WTC11 (cell line): ENCODE results near the gene FAM163A. TPM values are rescaled to one million over a fixed set of nuclear protein-coding genes. Genes with fewer than 3 reads are reported as not detected.

Experiments used
- ATAC-seq: fragments of 200-7000 bp; cut with Tn5 transposase; 2 replicates; pipeline ENCODE4 v1.10.0; 2021; ENCODE audit warnings: mild to moderate bottlenecking, moderate library complexity
- CTCF ChIA-PET: fragments of 300-600 bp; sonication (Branson Sonifier 250); formaldehyde crosslinking; loops from one replicate; lab custom pipeline; 2021; ENCODE audit warnings: antibody characterized with exemption; lab: Charles Lee
- POLR2A ChIA-PET: fragments of 350-600 bp; sonication (Branson Sonifier 250); formaldehyde crosslinking; loops from one replicate; lab custom pipeline; 2021; ENCODE audit warnings: antibody characterized with exemption; lab: Charles Lee
- DNase-seq: peaks from one replicate; pipeline ENCODE4 v3.0.0; 2021; ENCODE audit warnings: low spot score
- H3K27ac Mint-ChIP-seq: 2 replicates; pipeline ENCODE4 v1.8.0; 2021; ENCODE audit warnings: mixed read lengths
- H3K27me3 Mint-ChIP-seq: 2 replicates; pipeline ENCODE4 v1.8.0; 2021; ENCODE audit warnings: low read depth, mild to moderate bottlenecking, moderate library complexity, mixed read lengths
- H3K36me3 Mint-ChIP-seq: 2 replicates; pipeline ENCODE4 v1.8.0; 2021; ENCODE audit warnings: mixed read lengths
- H3K4me1 Mint-ChIP-seq: 2 replicates; pipeline ENCODE4 v1.8.0; 2022; ENCODE audit warnings: mixed read lengths
- H3K4me3 Mint-ChIP-seq: 2 replicates; pipeline ENCODE4 v1.8.0; 2021; ENCODE audit warnings: mild to moderate bottlenecking, moderate library complexity, mixed read lengths
- H3K9me3 Mint-ChIP-seq: 2 replicates; pipeline ENCODE4 v1.8.0; 2021; ENCODE audit warnings: mixed read lengths
- ARID4B ChIP-seq: sonication (generic); formaldehyde crosslinking; IDR thresholded peaks from 2 replicates; pipeline ENCODE4 v1.8.0; 2023; ENCODE audit warnings: missing genetic modification reagents, mild to moderate bottlenecking, borderline replicate concordance
- CREM ChIP-seq: sonication (generic); formaldehyde crosslinking; IDR thresholded peaks from 2 replicates; pipeline ENCODE4 v1.8.1; 2022; ENCODE audit warnings: mild to moderate bottlenecking, missing genetic modification reagents, moderate library complexity
- CTCF ChIP-seq: fragments of 200-600 bp; IDR thresholded peaks from 2 replicates; pipeline ENCODE4 v1.8.0; 2022; ENCODE audit warnings: antibody characterized with exemption
- ELF4 ChIP-seq: sonication (generic); formaldehyde crosslinking; IDR thresholded peaks from 2 replicates; pipeline ENCODE4 v1.8.1; 2022; ENCODE audit warnings: low read depth, mild to moderate bottlenecking, moderate library complexity, missing genetic modification reagents
- ETV6 ChIP-seq: sonication (generic); formaldehyde crosslinking; IDR thresholded peaks from 2 replicates; pipeline ENCODE4 v1.8.1; 2022; ENCODE audit warnings: mild to moderate bottlenecking, missing genetic modification reagents
- FOXJ3 ChIP-seq: sonication (generic); formaldehyde crosslinking; IDR thresholded peaks from 2 replicates; pipeline ENCODE4 v1.9.0; 2021; ENCODE audit warnings: missing genetic modification reagents, mild to moderate bottlenecking, borderline replicate concordance
- GTF2I ChIP-seq: fragments of 250-450 bp; sonication (Bioruptor Pico); conservative IDR thresholded peaks from 2 replicates; pipeline ENCODE4 v1.4.0; 2021; ENCODE audit warnings: mild to moderate bottlenecking
- JAZF1 ChIP-seq: fragments of 250-450 bp; sonication (Bioruptor Pico); IDR thresholded peaks from 2 replicates; pipeline ENCODE4 v1.9.0; 2021; ENCODE audit warnings: moderate library complexity, mild to moderate bottlenecking, inconsistent platforms
- NFE2L1 ChIP-seq: sonication (generic); formaldehyde crosslinking; IDR thresholded peaks from 2 replicates; pipeline ENCODE4 v1.8.1; 2023; ENCODE audit warnings: missing genetic modification reagents
- NFYB ChIP-seq: sonication (generic); formaldehyde crosslinking; conservative IDR thresholded peaks from 2 replicates; pipeline ENCODE4 v1.8.0; 2022; ENCODE audit warnings: low read depth, missing genetic modification reagents
- NR3C1 ChIP-seq: sonication (generic); formaldehyde crosslinking; conservative IDR thresholded peaks from 2 replicates; pipeline ENCODE4 v1.8.1; 2023; ENCODE audit warnings: low read depth, mild to moderate bottlenecking, missing genetic modification reagents
- RELA ChIP-seq: sonication (generic); formaldehyde crosslinking; IDR thresholded peaks from 2 replicates; pipeline ENCODE4 v1.8.1; 2022; ENCODE audit warnings: missing genetic modification reagents, mild to moderate bottlenecking, borderline replicate concordance
- TCF7 ChIP-seq: sonication (generic); formaldehyde crosslinking; IDR thresholded peaks from 2 replicates; pipeline ENCODE4 v1.8.0; 2022; ENCODE audit warnings: mild to moderate bottlenecking, low read depth, missing genetic modification reagents, moderate library complexity
- ZNF138 ChIP-seq: sonication (generic); formaldehyde crosslinking; conservative IDR thresholded peaks from 2 replicates; pipeline ENCODE4 v1.8.1; 2022; ENCODE audit warnings: mild to moderate bottlenecking, moderate library complexity, missing genetic modification reagents
- ZNF219 ChIP-seq: sonication (generic); formaldehyde crosslinking; IDR thresholded peaks from 2 replicates; pipeline ENCODE4 v1.8.0; 2023; ENCODE audit warnings: missing genetic modification reagents, mild to moderate bottlenecking, borderline replicate concordance
- ZNF263 ChIP-seq: sonication (generic); formaldehyde crosslinking; IDR thresholded peaks from 2 replicates; pipeline ENCODE4 v1.8.1; 2022; ENCODE audit warnings: low read depth, mild to moderate bottlenecking, moderate library complexity, missing genetic modification reagents
- ZNF317 ChIP-seq: sonication (generic); formaldehyde crosslinking; IDR thresholded peaks from 2 replicates; pipeline ENCODE4 v1.8.1; 2023; ENCODE audit warnings: low read depth, mild to moderate bottlenecking, moderate library complexity, missing genetic modification reagents, borderline replicate concordance
- ZNF396 ChIP-seq: fragments of 250-450 bp; sonication (Bioruptor Pico); IDR thresholded peaks from 2 replicates; pipeline ENCODE4 v1.8.0; 2021; ENCODE audit warnings: mild to moderate bottlenecking, moderate library complexity, borderline replicate concordance
- total RNA-seq: library from RNA; stranded (reverse); gene quantifications from 3 replicates; pipeline ENCODE4 v1.2.3, GENCODE V29; 2021
- TF ChIP-seq, protein P1 (sequence below): sonication (generic); formaldehyde crosslinking; IDR thresholded peaks from 2 replicates; pipeline ENCODE4 v1.8.1; 2023; ENCODE audit warnings: mild to moderate bottlenecking, moderate library complexity, missing genetic modification reagents
- TF ChIP-seq, protein P2 (sequence below): sonication (generic); formaldehyde crosslinking; IDR thresholded peaks from 2 replicates; pipeline ENCODE4 v1.8.1; 2023; ENCODE audit warnings: mild to moderate bottlenecking, missing genetic modification reagents, moderate library complexity

The FAM163A gene
- total RNA-seq, 1 experiment from 2014 or later, result 0.07 TPM

GRCh38 chr1:179818260-179818659 is 75.2 kb downstream of the FAM163A start:
- H3K36me3 Mint-ChIP-seq, result no peaks in the 10 kb centered on the region
- CTCF ChIA-PET, result interaction anchor here (3.6 to 14.7 kb wide), 2 partner anchors 9 to 111 kb away, joined by 33 to 914 read pairs; no protein-coding TSS in a partner anchor

GRCh38 chr1:179818743-179819173 is 75.7 kb downstream of the FAM163A start:
- peaks cover 20% of the 10 kb centered on the region for H3K4me1 Mint-ChIP-seq
- TF ChIP-seq ELF4 (CRISPR knock-in tag) (no peak), CTCF (no peak), TCF7 (CRISPR knock-in tag) (no peak), ZNF317 (no peak)
- H3K27me3 Mint-ChIP-seq, result peaks cover 30% of the 10 kb centered on the region
- DNase-seq (no peak), ATAC-seq (no peak)
- H3K9me3 Mint-ChIP-seq, result no peaks in the 10 kb centered on the region
- H3K27ac Mint-ChIP-seq, result no peak overlapping the region
- no peak overlapping the region for H3K4me3 Mint-ChIP-seq
- no peaks in the 10 kb centered on the region for H3K36me3 Mint-ChIP-seq
- CTCF ChIA-PET, result interaction anchor here (1.0 to 14.7 kb wide), 3 partner anchors 9 to 362 kb away, joined by 4 to 914 read pairs (median 33); no protein-coding TSS in a partner anchor
- POLR2A ChIA-PET, result no interaction called here

More at GRCh38 chr1:179818260-179818659, 75.2 kb downstream of the FAM163A start:
- ATAC-seq, result no peak
- Mint-ChIP-seq H3K27me3 (peaks cover 30% of the 10 kb centered on the region), H3K4me1 (peaks cover 20% of the 10 kb centered on the region)
- TF ChIP-seq ZNF138 (CRISPR knock-in tag) (no peak), FOXJ3 (CRISPR knock-in tag) (no peak), ZNF219 (CRISPR knock-in tag) (no peak), GTF2I (no peak), ZNF396 (CRISPR knock-in tag) (no peak)
- TF ChIP-seq, all 79 proteins: peak for 0
- no peak for DNase-seq
- Mint-ChIP-seq H3K9me3 (no peaks in the 10 kb centered on the region), H3K27ac (no peak overlapping the region), H3K4me3 (no peak overlapping the region)
- POLR2A ChIA-PET, result no interaction called here

GRCh38 chr1:179820226-179820970 is 77.3 kb downstream of the FAM163A start:
- Mint-ChIP-seq H3K27me3 (peaks cover 18% of the 10 kb centered on the region), H3K36me3 (no peaks in the 10 kb centered on the region), H3K27ac (no peak overlapping the region), H3K9me3 (no peaks in the 10 kb centered on the region), H3K4me1 (peaks cover 21% of the 10 kb centered on the region), H3K4me3 (no peak overlapping the region)
- no peak for TF ChIP-seq RELA (CRISPR knock-in tag)
- TF ChIP-seq, protein P1, sequence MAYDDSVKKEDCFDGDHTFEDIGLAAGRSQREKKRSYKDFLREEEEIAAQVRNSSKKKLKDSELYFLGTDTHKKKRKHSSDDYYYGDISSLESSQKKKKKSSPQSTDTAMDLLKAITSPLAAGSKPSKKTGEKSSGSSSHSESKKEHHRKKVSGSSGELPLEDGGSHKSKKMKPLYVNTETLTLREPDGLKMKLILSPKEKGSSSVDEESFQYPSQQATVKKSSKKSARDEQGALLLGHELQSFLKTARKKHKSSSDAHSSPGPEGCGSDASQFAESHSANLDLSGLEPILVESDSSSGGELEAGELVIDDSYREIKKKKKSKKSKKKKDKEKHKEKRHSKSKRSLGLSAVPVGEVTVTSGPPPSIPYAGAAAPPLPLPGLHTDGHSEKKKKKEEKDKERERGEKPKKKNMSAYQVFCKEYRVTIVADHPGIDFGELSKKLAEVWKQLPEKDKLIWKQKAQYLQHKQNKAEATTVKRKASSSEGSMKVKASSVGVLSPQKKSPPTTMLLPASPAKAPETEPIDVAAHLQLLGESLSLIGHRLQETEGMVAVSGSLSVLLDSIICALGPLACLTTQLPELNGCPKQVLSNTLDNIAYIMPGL (CRISPR knock-in tag), result no peak
- TF ChIP-seq, protein P2, sequence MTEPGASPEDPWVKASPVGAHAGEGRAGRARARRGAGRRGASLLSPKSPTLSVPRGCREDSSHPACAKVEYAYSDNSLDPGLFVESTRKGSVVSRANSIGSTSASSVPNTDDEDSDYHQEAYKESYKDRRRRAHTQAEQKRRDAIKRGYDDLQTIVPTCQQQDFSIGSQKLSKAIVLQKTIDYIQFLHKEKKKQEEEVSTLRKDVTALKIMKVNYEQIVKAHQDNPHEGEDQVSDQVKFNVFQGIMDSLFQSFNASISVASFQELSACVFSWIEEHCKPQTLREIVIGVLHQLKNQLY (CRISPR knock-in tag), result no peak
- TF ChIP-seq JAZF1 (CRISPR knock-in tag), result no peak
- no peak for TF ChIP-seq ETV6
- no peak for TF ChIP-seq ZNF263 (CRISPR knock-in tag)
- TF ChIP-seq CREM (CRISPR knock-in tag), result no peak
- TF ChIP-seq GTF2I, result no peak
- no peak for TF ChIP-seq NFYB
- TF ChIP-seq NFE2L1, result no peak
- TF ChIP-seq FOXJ3 (CRISPR knock-in tag), result no peak
- no peak for TF ChIP-seq NR3C1 (CRISPR knock-in tag)
- no peak for TF ChIP-seq ARID4B (CRISPR knock-in tag)
- ATAC-seq (no peak), DNase-seq (no peak)
- ChIA-PET CTCF (interaction anchor here (1.1 to 3.6 kb wide), 2 partner anchors 11 to 348 kb away, joined by 3 to 33 read pairs; no protein-coding TSS in a partner anchor), POLR2A (no interaction called here)
